Panc1 (cell line): Measurements from ENCODE around the gene EVA1C. TPM values are rescaled to one million over a fixed set of nuclear protein-coding genes. Genes with fewer than 3 reads are reported as not detected.

ENCODE experiments used
- ATAC-seq: fragments of 200-7000 bp; cut with Tn5 transposase; 2 replicates; pipeline ENCODE4 v1.9.1; 2020; ENCODE audit warnings: mild to moderate bottlenecking, moderate library complexity
- BruUV-seq: library from RNA; stranded (reverse); fragments of 400-500 nt; replicated peaks from 2 replicates; lab custom pipeline; 2021; lab: Mats Ljungman, UMichigan
- CTCF ChIA-PET: fragments of 300-600 bp; sonication (Branson Sonifier 250); formaldehyde crosslinking; loops from one replicate; lab custom pipeline; 2022; ENCODE audit warnings: antibody characterized with exemption; lab: Charles Lee
- POLR2A ChIA-PET: fragments of 300-600 bp; sonication (Branson Sonifier 250); formaldehyde crosslinking; loops from one replicate; lab custom pipeline; 2022; ENCODE audit warnings: antibody characterized with exemption; lab: Charles Lee
- DNase-seq: peaks from one replicate; pipeline ENCODE4 v3.0.0-alpha.2; 2010; ENCODE audit warnings: low read depth, low spot score
- H3K27ac ChIP-seq: 2 replicates; pipeline ENCODE4 v1.5.1; 2011; ENCODE audit warnings: mild to moderate bottlenecking, low read length, inconsistent platforms
- H3K27me3 ChIP-seq: fragments of 200-500 bp; sonication (Bioruptor generic); 2 replicates; pipeline ENCODE4 v1.6.0; 2014; ENCODE audit warnings: low read length, inconsistent platforms; ENCODE audit not compliant: control insufficient read depth, insufficient read depth
- H3K36me3 ChIP-seq: fragments of 200-500 bp; sonication (Bioruptor generic); 2 replicates; pipeline ENCODE4 v1.5.1; 2014; ENCODE audit warnings: inconsistent platforms, mild to moderate bottlenecking, low read length, moderate library complexity; ENCODE audit not compliant: control insufficient read depth, insufficient read depth
- H3K4me1 ChIP-seq: 2 replicates; pipeline ENCODE4 v1.5.1; 2011; ENCODE audit warnings: inconsistent platforms, mild to moderate bottlenecking, low read length, moderate library complexity; ENCODE audit not compliant: control insufficient read depth, insufficient read depth
- H3K4me3 ChIP-seq, 2 experiments: 2 replicates each; pipeline ENCODE4 v1.5.1; 2011 to 2012; ENCODE audit warnings: low read depth in 2 of 2, low read length in 2 of 2, mild to moderate bottlenecking in 2 of 2, inconsistent platforms in 1 of 2, moderate library complexity in 1 of 2
- H3K9me3 ChIP-seq: fragments of 200-500 bp; sonication (Bioruptor generic); 2 replicates; pipeline ENCODE4 v1.5.1; 2014; ENCODE audit warnings: low read depth, mild to moderate bottlenecking, inconsistent platforms, low read length, moderate library complexity; ENCODE audit not compliant: control insufficient read depth, insufficient read depth
- CTCF ChIP-seq: fragments of 450-650 bp; IDR thresholded peaks from 2 replicates; pipeline ENCODE4 v1.5.1; 2017; ENCODE audit warnings: mild to moderate bottlenecking
- POLR2AphosphoS5 ChIP-seq: IDR thresholded peaks from 2 replicates; pipeline ENCODE4 v1.6.1; 2012; ENCODE audit warnings: mild to moderate bottlenecking, low read depth, low read length, moderate library complexity
- SIN3A ChIP-seq: IDR thresholded peaks from 2 replicates; pipeline ENCODE4 v1.6.1; 2012; ENCODE audit warnings: low read depth, mild to moderate bottlenecking, low read length, moderate library complexity, borderline replicate concordance; ENCODE audit not compliant: insufficient read depth
- TCF7L2 ChIP-seq: IDR thresholded peaks from 2 replicates; pipeline ENCODE4 v1.6.1; 2011; ENCODE audit warnings: mild to moderate bottlenecking, low read depth, low read length, inconsistent platforms
- in situ Hi-C: cut with HindIII; loops from 2 replicates; pipeline ENCODE4 v1.10.0; 2016; ENCODE audit warnings: low sequenced_read_pairs, low pct_unique_long_range_greater_than_20kb
- intact Hi-C: fragments of 100-400 bp; cut with micrococcal nuclease; formaldehyde crosslinking; loops from one replicate; pipeline ENCODE4 v1.10.0; 2022; ENCODE audit not compliant: unreplicated experiment
- total RNA-seq: library from RNA; stranded (reverse); gene quantifications from one replicate; pipeline ENCODE4 v1.2.1, GENCODE V29; 2021; ENCODE audit not compliant: unreplicated experiment
- TF ChIP-seq, protein P1 (sequence below), 2 experiments: IDR thresholded peaks; 2 replicates each; pipeline ENCODE4 v1.6.1; 2011 to 2012; ENCODE audit warnings: low read depth in 2 of 2, control low read depth in 1 of 2, low read length in 1 of 2, mild to moderate bottlenecking in 1 of 2, moderate library complexity in 1 of 2; ENCODE audit not compliant: insufficient read depth in 1 of 2

Gene EVA1C
- total RNA-seq, 1 experiment from 2014 or later, result 2.8 TPM

- peaks cover 2% of the 10 kb centered on the region; the same call in 1 of the 2 replicates for H3K27me3 ChIP-seq
- peak overlapping the region in 1 of 2 experiments; percentile 14; a peak in 2 of 4 replicates for H3K4me3 ChIP-seq
- DNase-seq (no peak), ATAC-seq (no peak)
- H3K36me3 ChIP-seq, result no peaks in the 10 kb centered on the region
- intact Hi-C loops, result no loop called here
- no peak overlapping the region; the same call in 1 of the 2 replicates for H3K27ac ChIP-seq
- H3K9me3 ChIP-seq, result no peaks in the 10 kb centered on the region
- in situ Hi-C loops, result no loop called here
- H3K4me1 ChIP-seq, result peaks cover 4% of the 10 kb centered on the region; the same call in 1 of the 2 replicates
- no TSS peak for BruUV-seq
- ChIA-PET CTCF (interaction anchor here (0.7 kb wide), 1 partner anchor 185 kb away, joined by 7 read pairs; no protein-coding TSS in a partner anchor), POLR2A (no interaction called here)
- TF ChIP-seq, protein P1, sequence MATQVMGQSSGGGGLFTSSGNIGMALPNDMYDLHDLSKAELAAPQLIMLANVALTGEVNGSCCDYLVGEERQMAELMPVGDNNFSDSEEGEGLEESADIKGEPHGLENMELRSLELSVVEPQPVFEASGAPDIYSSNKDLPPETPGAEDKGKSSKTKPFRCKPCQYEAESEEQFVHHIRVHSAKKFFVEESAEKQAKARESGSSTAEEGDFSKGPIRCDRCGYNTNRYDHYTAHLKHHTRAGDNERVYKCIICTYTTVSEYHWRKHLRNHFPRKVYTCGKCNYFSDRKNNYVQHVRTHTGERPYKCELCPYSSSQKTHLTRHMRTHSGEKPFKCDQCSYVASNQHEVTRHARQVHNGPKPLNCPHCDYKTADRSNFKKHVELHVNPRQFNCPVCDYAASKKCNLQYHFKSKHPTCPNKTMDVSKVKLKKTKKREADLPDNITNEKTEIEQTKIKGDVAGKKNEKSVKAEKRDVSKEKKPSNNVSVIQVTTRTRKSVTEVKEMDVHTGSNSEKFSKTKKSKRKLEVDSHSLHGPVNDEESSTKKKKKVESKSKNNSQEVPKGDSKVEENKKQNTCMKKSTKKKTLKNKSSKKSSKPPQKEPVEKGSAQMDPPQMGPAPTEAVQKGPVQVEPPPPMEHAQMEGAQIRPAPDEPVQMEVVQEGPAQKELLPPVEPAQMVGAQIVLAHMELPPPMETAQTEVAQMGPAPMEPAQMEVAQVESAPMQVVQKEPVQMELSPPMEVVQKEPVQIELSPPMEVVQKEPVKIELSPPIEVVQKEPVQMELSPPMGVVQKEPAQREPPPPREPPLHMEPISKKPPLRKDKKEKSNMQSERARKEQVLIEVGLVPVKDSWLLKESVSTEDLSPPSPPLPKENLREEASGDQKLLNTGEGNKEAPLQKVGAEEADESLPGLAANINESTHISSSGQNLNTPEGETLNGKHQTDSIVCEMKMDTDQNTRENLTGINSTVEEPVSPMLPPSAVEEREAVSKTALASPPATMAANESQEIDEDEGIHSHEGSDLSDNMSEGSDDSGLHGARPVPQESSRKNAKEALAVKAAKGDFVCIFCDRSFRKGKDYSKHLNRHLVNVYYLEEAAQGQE (IDR thresholded peaks at IDR 0.05; ENCODE audit: insufficient read depth in 1 of 2, low read depth in 2 of 2, low read length in 1 of 2), result no peak
- TF ChIP-seq CTCF (no peak), POLR2AphosphoS5 (no peak), TCF7L2 (no peak), SIN3A (no peak)
Measured at GRCh38 chr21:32415451-32416398, 3.2 kb downstream of the EVA1C start.

DNA sequence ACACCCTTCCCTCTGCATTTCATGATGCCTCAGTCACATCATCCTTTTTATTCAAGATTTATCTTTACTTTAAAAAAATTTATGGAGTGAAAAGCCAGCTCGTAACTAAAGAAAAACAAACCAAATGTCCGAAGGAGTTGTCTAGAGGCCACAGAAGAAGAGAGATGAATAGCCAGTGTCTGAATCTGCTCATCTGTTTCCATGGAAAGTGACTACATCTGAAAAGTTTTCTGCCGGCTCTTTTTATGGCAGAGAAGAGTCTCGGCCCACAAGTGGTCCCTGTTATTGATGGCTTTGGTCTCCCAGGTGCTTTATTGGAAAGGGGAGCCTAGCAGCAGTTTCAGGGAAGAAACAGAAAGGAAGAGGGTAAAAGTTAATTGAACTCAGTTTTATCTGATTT is 5.6 kb downstream of the EVA1C start:
- in situ Hi-C loops, result no loop called here

More for the DNA sequence above, 5.6 kb downstream of the EVA1C start:
- TF ChIP-seq TCF7L2 (no peak), SIN3A (no peak), CTCF (no peak), POLR2AphosphoS5 (no peak)
- TF ChIP-seq, protein P1 (IDR thresholded peaks at IDR 0.05; ENCODE audit: insufficient read depth in 1 of 2, low read depth in 2 of 2, low read length in 1 of 2), result no peak
- intact Hi-C loops, result no loop called here
- H3K4me3 ChIP-seq, result no peak overlapping the region
- no peak for ATAC-seq
- BruUV-seq, result no TSS peak
- peaks cover 2% of the 10 kb centered on the region; the same call in 1 of the 2 replicates for H3K27me3 ChIP-seq
- peaks cover 4% of the 10 kb centered on the region; the same call in 1 of the 2 replicates for H3K4me1 ChIP-seq
- no peak overlapping the region for H3K27ac ChIP-seq
- H3K9me3 ChIP-seq, result no peaks in the 10 kb centered on the region
- ChIA-PET POLR2A (no interaction called here), CTCF (no interaction called here)
- no peaks in the 10 kb centered on the region for H3K36me3 ChIP-seq
- DNase-seq, result no peak
